ENCODE data around the gene LDLRAD4.

The LDLRAD4 gene

GRCh38 chr18:13539843-13540476 is 321.4 kb downstream of the LDLRAD4 start:
- TF ChIP-seq MAX (IDR thresholded peaks at IDR 0.05) (no peak), EP300 (IDR thresholded peaks at IDR 0.05; ENCODE audit: borderline replicate concordance) (no peak), ZBTB7A (IDR thresholded peaks at IDR 0.05; ENCODE audit: low read depth) (no peak), FOXM1 (IDR thresholded peaks at IDR 0.05; ENCODE audit: borderline replicate concordance, low read depth) (no peak), NFIC (IDR thresholded peaks at IDR 0.05) (no peak), REST (IDR thresholded peaks at IDR 0.05; ENCODE audit: low read depth) (no peak)

- TF ChIP-seq FOXM1 (IDR thresholded peaks at IDR 0.05; ENCODE audit: borderline replicate concordance, low read depth), result no peak
- no peak for TF ChIP-seq ZBTB7A (IDR thresholded peaks at IDR 0.05; ENCODE audit: low read depth)
- no peak for TF ChIP-seq USF1 (IDR thresholded peaks at IDR 0.05)
- no peak for TF ChIP-seq RAD21 (IDR thresholded peaks at IDR 0.05; ENCODE audit: low read depth)
- TF ChIP-seq EP300 (IDR thresholded peaks at IDR 0.05; ENCODE audit: borderline replicate concordance), result no peak
- TF ChIP-seq TCF12 (IDR thresholded peaks at IDR 0.05; ENCODE audit: low read depth), result no peak
- TF ChIP-seq CREB1 (IDR thresholded peaks at IDR 0.05; ENCODE audit: low read depth), result no peak
- TF ChIP-seq EGR1 (IDR thresholded peaks at IDR 0.05), result no peak
- no peak for TF ChIP-seq REST (IDR thresholded peaks at IDR 0.05; ENCODE audit: low read depth)
- no peak for TF ChIP-seq TAF1 (IDR thresholded peaks at IDR 0.05; ENCODE audit: low read depth)
- no peak for TF ChIP-seq CEBPB (IDR thresholded peaks at IDR 0.05)
- TF ChIP-seq NFIC (IDR thresholded peaks at IDR 0.05), result no peak
- no peak for TF ChIP-seq TEAD4 (IDR thresholded peaks at IDR 0.05)
- no peak for TF ChIP-seq YY1 (IDR thresholded peaks at IDR 0.05; ENCODE audit: low read depth)
- no peak for TF ChIP-seq MAX (IDR thresholded peaks at IDR 0.05)
Observed at GRCh38 chr18:13540477-13541182, 322.1 kb downstream of the LDLRAD4 start.

- TF ChIP-seq CREB1 (IDR thresholded peaks at IDR 0.05; ENCODE audit: low read depth), result no peak
- no peak for TF ChIP-seq EGR1 (IDR thresholded peaks at IDR 0.05)
- no peak for TF ChIP-seq MAX (IDR thresholded peaks at IDR 0.05)
- no peak for TF ChIP-seq RAD21 (IDR thresholded peaks at IDR 0.05; ENCODE audit: low read depth)
- no peak for TF ChIP-seq NFIC (IDR thresholded peaks at IDR 0.05)
- TF ChIP-seq YY1 (IDR thresholded peaks at IDR 0.05; ENCODE audit: low read depth), result no peak
- no peak for TF ChIP-seq CEBPB (IDR thresholded peaks at IDR 0.05)
- no peak for TF ChIP-seq ZBTB7A (IDR thresholded peaks at IDR 0.05; ENCODE audit: low read depth)
- no peak for TF ChIP-seq EP300 (IDR thresholded peaks at IDR 0.05; ENCODE audit: borderline replicate concordance)
- TF ChIP-seq REST (IDR thresholded peaks at IDR 0.05; ENCODE audit: low read depth), result no peak
- TF ChIP-seq FOXM1 (IDR thresholded peaks at IDR 0.05; ENCODE audit: borderline replicate concordance, low read depth), result no peak
- TF ChIP-seq USF1 (IDR thresholded peaks at IDR 0.05), result no peak
- TF ChIP-seq TCF12 (IDR thresholded peaks at IDR 0.05; ENCODE audit: low read depth), result no peak
- TF ChIP-seq TAF1 (IDR thresholded peaks at IDR 0.05; ENCODE audit: low read depth), result no peak
- no peak for TF ChIP-seq TEAD4 (IDR thresholded peaks at IDR 0.05)
Observed at GRCh38 chr18:13541621-13542519, 323.3 kb downstream of the LDLRAD4 start.
